ENCODE data around the gene SACM1L.

The SACM1L gene

GRCh38 chr3:45774581-45775521 is 85.7 kb downstream of the SACM1L start:
- DNase-seq = no peak
- no peak overlapping the region for H3K4me3 ChIP-seq (ENCODE audit: low read depth, low read length)
- no peaks in the 10 kb centered on the region for H3K36me3 ChIP-seq
- no peaks in the 10 kb centered on the region for H3K27me3 ChIP-seq
- no peaks in the 10 kb centered on the region for H3K9me3 ChIP-seq
- TF ChIP-seq, protein P1, sequence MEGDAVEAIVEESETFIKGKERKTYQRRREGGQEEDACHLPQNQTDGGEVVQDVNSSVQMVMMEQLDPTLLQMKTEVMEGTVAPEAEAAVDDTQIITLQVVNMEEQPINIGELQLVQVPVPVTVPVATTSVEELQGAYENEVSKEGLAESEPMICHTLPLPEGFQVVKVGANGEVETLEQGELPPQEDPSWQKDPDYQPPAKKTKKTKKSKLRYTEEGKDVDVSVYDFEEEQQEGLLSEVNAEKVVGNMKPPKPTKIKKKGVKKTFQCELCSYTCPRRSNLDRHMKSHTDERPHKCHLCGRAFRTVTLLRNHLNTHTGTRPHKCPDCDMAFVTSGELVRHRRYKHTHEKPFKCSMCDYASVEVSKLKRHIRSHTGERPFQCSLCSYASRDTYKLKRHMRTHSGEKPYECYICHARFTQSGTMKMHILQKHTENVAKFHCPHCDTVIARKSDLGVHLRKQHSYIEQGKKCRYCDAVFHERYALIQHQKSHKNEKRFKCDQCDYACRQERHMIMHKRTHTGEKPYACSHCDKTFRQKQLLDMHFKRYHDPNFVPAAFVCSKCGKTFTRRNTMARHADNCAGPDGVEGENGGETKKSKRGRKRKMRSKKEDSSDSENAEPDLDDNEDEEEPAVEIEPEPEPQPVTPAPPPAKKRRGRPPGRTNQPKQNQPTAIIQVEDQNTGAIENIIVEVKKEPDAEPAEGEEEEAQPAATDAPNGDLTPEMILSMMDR (IDR thresholded peaks at IDR 0.05; ENCODE audit: low read depth, low read length) = no peak
- H3K4me1 ChIP-seq = no peaks in the 10 kb centered on the region

GRCh38 chr3:45775571-45776300 is 86.5 kb downstream of the SACM1L start:
- Histone ChIP-seq H3K9me3 (no peaks in the 10 kb centered on the region), H3K27me3 (no peaks in the 10 kb centered on the region), H3K4me3 (ENCODE audit: low read depth, low read length) (no peak overlapping the region), H3K4me1 (no peaks in the 10 kb centered on the region), H3K36me3 (no peaks in the 10 kb centered on the region)
- DNase-seq = no peak
- TF ChIP-seq, protein P1 (IDR thresholded peaks at IDR 0.05; ENCODE audit: low read depth, low read length) = no peak

DNA sequence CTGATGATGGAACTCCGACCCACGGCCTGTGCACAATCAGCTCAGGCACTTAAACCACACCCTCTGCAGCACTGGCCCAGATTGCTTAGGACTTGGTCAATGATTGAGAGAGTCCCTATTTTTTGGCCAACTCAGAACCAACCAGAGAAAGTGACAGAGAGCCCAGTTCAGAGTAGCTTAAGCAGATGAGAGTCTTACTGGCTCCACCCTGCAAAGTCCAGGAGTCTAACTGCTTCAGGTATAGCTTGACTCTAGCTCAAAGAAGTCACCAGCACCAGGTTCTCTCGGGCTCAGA is 87.1 kb downstream of the SACM1L start:
- H3K4me1 ChIP-seq = no peaks in the 10 kb centered on the region
- no peak for DNase-seq
- TF ChIP-seq, protein P1 (IDR thresholded peaks at IDR 0.05; ENCODE audit: low read depth, low read length) = no peak
- H3K36me3 ChIP-seq = no peaks in the 10 kb centered on the region
- no peaks in the 10 kb centered on the region for H3K27me3 ChIP-seq
- no peaks in the 10 kb centered on the region for H3K9me3 ChIP-seq
- no peak overlapping the region for H3K4me3 ChIP-seq (ENCODE audit: low read depth, low read length)

DNA sequence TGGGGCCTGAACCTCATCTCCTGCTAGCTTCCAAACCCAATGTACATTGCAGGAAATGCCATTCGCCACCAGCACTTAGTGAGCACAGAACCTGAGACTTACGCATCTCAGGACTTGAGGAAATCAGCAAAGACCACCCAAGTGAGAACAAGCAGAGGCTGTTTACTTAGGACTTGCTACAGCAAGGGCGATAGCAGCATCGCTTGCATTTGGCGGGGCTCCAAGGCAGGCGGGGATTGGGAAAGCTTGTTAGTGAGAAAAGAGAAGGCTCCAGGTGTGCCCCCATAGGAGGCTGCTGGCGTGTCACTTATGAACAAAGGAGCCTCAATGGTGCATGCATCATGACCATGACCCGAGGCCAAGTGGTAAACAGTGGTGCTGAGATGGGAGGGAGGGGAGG is 87.4 kb downstream of the SACM1L start:
- TF ChIP-seq, protein P1 (IDR thresholded peaks at IDR 0.05; ENCODE audit: low read depth, low read length) = no peak
- no peaks in the 10 kb centered on the region for H3K4me1 ChIP-seq
- no peaks in the 10 kb centered on the region for H3K36me3 ChIP-seq
- no peaks in the 10 kb centered on the region for H3K9me3 ChIP-seq
- DNase-seq = no peak
- no peak overlapping the region for H3K4me3 ChIP-seq (ENCODE audit: low read depth, low read length)
- H3K27me3 ChIP-seq = no peaks in the 10 kb centered on the region

DNA sequence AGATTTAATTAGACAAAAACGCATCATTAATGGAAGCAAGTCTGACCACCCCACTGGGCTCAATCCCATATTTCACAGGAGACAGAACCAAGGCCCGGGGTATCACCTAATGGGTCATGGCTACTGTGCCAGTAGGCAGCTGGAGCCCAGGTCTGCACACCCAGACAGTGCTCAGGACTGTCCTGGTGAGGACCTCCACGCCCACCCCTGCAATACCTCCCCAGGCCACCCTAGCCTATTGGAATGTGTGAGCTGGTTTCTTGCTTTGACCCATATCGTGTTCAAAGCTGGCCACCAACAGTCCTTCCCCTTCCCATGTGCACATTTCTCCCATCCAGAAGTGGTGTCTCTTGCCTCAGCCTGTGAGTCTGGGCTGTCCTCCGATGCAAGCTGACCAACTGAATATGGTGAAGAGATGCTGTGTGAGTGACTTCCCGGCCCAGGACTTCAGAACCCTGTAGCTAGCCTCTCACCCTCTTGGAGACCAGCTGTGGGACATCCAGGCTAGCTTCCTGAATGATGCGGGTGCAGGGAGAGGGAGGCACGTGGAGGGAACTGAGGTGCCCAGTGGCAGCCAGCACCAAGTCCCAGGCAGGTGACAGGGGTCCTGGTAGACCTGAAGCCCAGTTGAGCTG is 88.0 kb downstream of the SACM1L start:
- H3K36me3 ChIP-seq = no peaks in the 10 kb centered on the region
- TF ChIP-seq, protein P1 (IDR thresholded peaks at IDR 0.05; ENCODE audit: low read depth, low read length) = no peak
- DNase-seq = no peak
- no peaks in the 10 kb centered on the region for H3K9me3 ChIP-seq
- no peaks in the 10 kb centered on the region for H3K27me3 ChIP-seq
- H3K4me1 ChIP-seq = no peaks in the 10 kb centered on the region
- H3K4me3 ChIP-seq (ENCODE audit: low read depth, low read length) = no peak overlapping the region

Measured in BE2C (cell line).